ENCODE data around the gene COX4I2. TPM values are rescaled to one million over a fixed set of nuclear protein-coding genes. Genes with fewer than 3 reads are reported as not detected.

COX4I2 gene
- total and polyA plus RNA-seq, 2 donors (not counting 3 experiments of a cell fraction or from before 2014, with no cell fraction given) = not detected

DNA sequence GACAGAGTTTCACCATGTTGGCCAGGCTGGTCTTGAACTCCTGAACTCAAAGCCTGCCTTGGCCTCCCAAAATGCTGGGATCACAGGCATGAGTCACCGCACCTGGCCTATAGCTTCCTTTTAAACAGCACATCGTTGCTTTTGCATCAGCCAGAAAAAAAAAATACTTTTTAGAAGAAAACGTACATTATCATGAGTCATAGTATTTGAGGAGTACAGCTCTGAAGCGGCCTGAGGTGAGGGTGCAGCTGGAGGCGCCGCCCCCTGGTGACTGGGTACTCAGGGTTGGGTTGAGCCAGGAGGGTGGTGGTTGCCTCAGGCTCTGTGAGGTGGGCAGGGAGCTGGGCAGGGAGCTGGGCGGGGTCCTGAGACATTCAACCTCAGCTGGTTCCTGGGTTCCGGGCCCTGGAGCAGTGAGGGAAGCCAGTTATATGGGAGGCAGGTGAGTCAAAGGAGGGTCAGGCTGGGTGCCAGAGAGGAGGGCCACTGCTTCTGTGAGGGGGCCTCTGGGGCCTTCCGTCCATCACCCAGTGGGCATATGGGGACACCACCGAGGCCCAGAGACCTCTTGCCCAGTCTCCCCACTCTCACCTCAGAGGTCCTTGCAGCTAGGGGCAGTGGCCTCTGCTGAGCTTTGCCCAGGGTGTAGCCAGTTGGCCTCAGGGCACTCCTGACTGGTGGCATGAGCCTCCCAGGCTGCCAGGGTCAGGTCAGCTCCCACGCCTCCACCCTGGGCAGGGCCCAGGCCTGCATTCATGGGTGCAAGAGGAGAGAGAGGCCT, 44.3 kb upstream of the COX4I2 start:
- H3K9ac ChIP-seq (replicated peaks; ENCODE audit: extremely low read depth, insufficient read depth, low read length) = no peak overlapping the region
- no peaks in the 10 kb centered on the region for H4K20me1 ChIP-seq (replicated peaks; ENCODE audit: control insufficient read depth, extremely low read depth, insufficient read depth, low read length)
- H3K9me1 ChIP-seq (replicated peaks; ENCODE audit: control insufficient read depth, extremely low read depth, insufficient read depth, low read length) = no peaks in the 10 kb centered on the region
- no peaks in the 10 kb centered on the region for H3K27me3 ChIP-seq (ENCODE audit: control insufficient read depth in 2 of 2, insufficient read depth in 2 of 2, low read length in 2 of 2)
- H3K9me3 ChIP-seq (replicated peaks; ENCODE audit: control insufficient read depth, insufficient read depth, low read length) = no peaks in the 10 kb centered on the region
- H3K36me3 ChIP-seq (ENCODE audit: control insufficient read depth in 2 of 2, extremely low read depth in 1 of 2, insufficient read depth in 2 of 2, low read length in 2 of 2) = no peaks in the 10 kb centered on the region
- no peak overlapping the region for H3K4me3 ChIP-seq (replicated peaks in 1 of 3; ENCODE audit: insufficient read depth in 1 of 3, low read depth in 1 of 3, low read length in 3 of 3)
- ChIA-PET POLR2A (interaction anchor here (1.6 kb wide), 1 partner anchor 11 kb away, joined by 7 read pairs; the partner anchor contains the start of gene ID1), CTCF (interaction anchor here (0.7 to 3.9 kb wide), 5 partner anchors 19 to 31 kb away, joined by 3 to 24 read pairs (median 7); no protein-coding TSS in a partner anchor)
- peak overlapping the region; percentile 8 for H2AFZ ChIP-seq (ENCODE audit: low read depth, low read length)
- no TSS peak for BruUV-seq (replicated peaks)
- FAIRE-seq (no peak), DNase-seq (ENCODE audit: low read depth, low spot score) (peak; percentile 25)
- H3K4me1 ChIP-seq (ENCODE audit: control insufficient read depth, extremely low read depth, insufficient read depth, low read length) = peaks cover 14% of the 10 kb centered on the region
- H3K4me2 ChIP-seq (ENCODE audit: insufficient read depth, low read length) = no peak overlapping the region
- intact Hi-C loops (cut with micrococcal nuclease) = no loop called here
- no peaks in the 10 kb centered on the region for H3K79me2 ChIP-seq (ENCODE audit: control insufficient read depth, insufficient read depth, low read length)
- dilution Hi-C loops (cut with MboI; ENCODE audit: extremely low pct_ligation_motif_present, low sequenced_read_pairs) = no loop called here
- H3K27ac ChIP-seq (ENCODE audit: insufficient read depth, low read depth, low read length) = peak overlapping the region; percentile 7
- TF ChIP-seq FOS (IDR thresholded peaks at IDR 0.05; ENCODE audit: borderline replicate concordance, insufficient read depth, low read length) = peak; percentile 50
- TF ChIP-seq MYC (IDR thresholded peaks at IDR 0.05; ENCODE audit: low read depth, low read length) = no peak
- no peak for TF ChIP-seq POLR2AphosphoS5 (IDR thresholded peaks at IDR 0.05; ENCODE audit: insufficient read depth, low read depth, low read length)
- no peak for TF ChIP-seq POLR2A (IDR thresholded peaks at IDR 0.05; ENCODE audit: low read depth, low read length)

DNA sequence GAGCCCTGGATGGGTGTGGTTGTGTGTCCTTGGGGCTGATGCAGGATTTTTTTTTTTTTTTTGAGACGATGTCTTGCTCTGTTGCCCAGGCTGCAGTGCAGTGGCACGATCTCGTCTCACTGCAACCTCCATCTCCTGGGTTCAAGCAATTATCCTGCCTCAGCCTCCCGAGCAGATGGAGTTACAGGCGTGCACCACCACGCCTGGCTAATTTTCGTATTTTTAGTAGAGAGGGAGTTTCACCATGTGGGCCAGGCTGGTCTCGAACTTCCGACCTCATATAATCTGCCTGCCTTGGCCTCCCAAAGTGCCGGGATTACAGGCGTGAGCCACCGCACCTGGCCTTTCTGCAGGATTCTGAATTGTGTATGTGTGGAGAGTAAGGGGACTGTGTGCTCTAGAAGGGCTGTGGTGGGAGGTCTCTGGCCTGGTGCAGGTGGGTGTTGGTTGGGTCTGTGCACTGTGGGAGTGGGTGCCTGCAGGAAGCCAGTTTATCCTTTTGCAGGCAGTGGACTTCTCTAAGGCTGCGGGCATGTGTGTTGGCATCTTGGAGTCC, 43.6 kb upstream of the COX4I2 start:
- BruUV-seq (replicated peaks) = no TSS peak
- H3K9ac ChIP-seq (replicated peaks; ENCODE audit: extremely low read depth, insufficient read depth, low read length) = no peak overlapping the region
- POLR2A ChIA-PET = interaction anchor here (1.6 kb wide), 1 partner anchor 11 kb away, joined by 7 read pairs; the partner anchor contains the start of gene ID1

More for the DNA sequence above, 43.6 kb upstream of the COX4I2 start:
- Histone ChIP-seq H3K79me2 (ENCODE audit: control insufficient read depth, insufficient read depth, low read length) (no peaks in the 10 kb centered on the region), H4K20me1 (replicated peaks; ENCODE audit: control insufficient read depth, extremely low read depth, insufficient read depth, low read length) (no peaks in the 10 kb centered on the region), H3K9me3 (replicated peaks; ENCODE audit: control insufficient read depth, insufficient read depth, low read length) (no peaks in the 10 kb centered on the region), H3K4me2 (ENCODE audit: insufficient read depth, low read length) (no peak overlapping the region), H3K4me1 (ENCODE audit: control insufficient read depth, extremely low read depth, insufficient read depth, low read length) (peaks cover 14% of the 10 kb centered on the region), H3K27ac (ENCODE audit: insufficient read depth, low read depth, low read length) (peak overlapping the region; percentile 70), H3K4me3 (replicated peaks in 1 of 3; ENCODE audit: insufficient read depth in 1 of 3, low read depth in 1 of 3, low read length in 3 of 3) (no peak overlapping the region), H3K9me1 (replicated peaks; ENCODE audit: control insufficient read depth, extremely low read depth, insufficient read depth, low read length) (no peaks in the 10 kb centered on the region), H3K27me3 (ENCODE audit: control insufficient read depth in 2 of 2, insufficient read depth in 2 of 2, low read length in 2 of 2) (no peaks in the 10 kb centered on the region), H3K36me3 (ENCODE audit: control insufficient read depth in 2 of 2, extremely low read depth in 1 of 2, insufficient read depth in 2 of 2, low read length in 2 of 2) (no peaks in the 10 kb centered on the region), H2AFZ (ENCODE audit: low read depth, low read length) (no peak overlapping the region)
- CTCF ChIA-PET = interaction anchor here (0.7 to 3.9 kb wide), 6 partner anchors 18 to 31 kb away, joined by 3 to 24 read pairs (median 7); no protein-coding TSS in a partner anchor
- DNase-seq (ENCODE audit: low read depth, low spot score) = no peak
- FAIRE-seq = no peak
- dilution Hi-C loops (cut with MboI; ENCODE audit: extremely low pct_ligation_motif_present, low sequenced_read_pairs) = no loop called here
- TF ChIP-seq, protein P1, sequence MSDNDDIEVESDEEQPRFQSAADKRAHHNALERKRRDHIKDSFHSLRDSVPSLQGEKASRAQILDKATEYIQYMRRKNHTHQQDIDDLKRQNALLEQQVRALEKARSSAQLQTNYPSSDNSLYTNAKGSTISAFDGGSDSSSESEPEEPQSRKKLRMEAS (IDR thresholded peaks at IDR 0.05; ENCODE audit: insufficient read depth, insufficient read length) = no peak
- TF ChIP-seq JUN (IDR thresholded peaks at IDR 0.05; ENCODE audit: borderline replicate concordance, insufficient read depth, insufficient read length, low read depth) (no peak), FOS (IDR thresholded peaks at IDR 0.05; ENCODE audit: borderline replicate concordance, insufficient read depth, low read length) (no peak), POLR2AphosphoS5 (IDR thresholded peaks at IDR 0.05; ENCODE audit: insufficient read depth, low read depth, low read length) (no peak), EZH2 (IDR thresholded peaks at IDR 0.05; ENCODE audit: borderline replicate concordance, low read depth, low read length, severe bottlenecking) (no peak), MYC (IDR thresholded peaks at IDR 0.05; ENCODE audit: low read depth, low read length) (no peak), POLR2A (IDR thresholded peaks at IDR 0.05; ENCODE audit: low read depth, low read length) (no peak), GATA2 (IDR thresholded peaks at IDR 0.05; ENCODE audit: insufficient read depth, insufficient read length, low read depth, low read length) (no peak)
- TF ChIP-seq, protein P2, sequence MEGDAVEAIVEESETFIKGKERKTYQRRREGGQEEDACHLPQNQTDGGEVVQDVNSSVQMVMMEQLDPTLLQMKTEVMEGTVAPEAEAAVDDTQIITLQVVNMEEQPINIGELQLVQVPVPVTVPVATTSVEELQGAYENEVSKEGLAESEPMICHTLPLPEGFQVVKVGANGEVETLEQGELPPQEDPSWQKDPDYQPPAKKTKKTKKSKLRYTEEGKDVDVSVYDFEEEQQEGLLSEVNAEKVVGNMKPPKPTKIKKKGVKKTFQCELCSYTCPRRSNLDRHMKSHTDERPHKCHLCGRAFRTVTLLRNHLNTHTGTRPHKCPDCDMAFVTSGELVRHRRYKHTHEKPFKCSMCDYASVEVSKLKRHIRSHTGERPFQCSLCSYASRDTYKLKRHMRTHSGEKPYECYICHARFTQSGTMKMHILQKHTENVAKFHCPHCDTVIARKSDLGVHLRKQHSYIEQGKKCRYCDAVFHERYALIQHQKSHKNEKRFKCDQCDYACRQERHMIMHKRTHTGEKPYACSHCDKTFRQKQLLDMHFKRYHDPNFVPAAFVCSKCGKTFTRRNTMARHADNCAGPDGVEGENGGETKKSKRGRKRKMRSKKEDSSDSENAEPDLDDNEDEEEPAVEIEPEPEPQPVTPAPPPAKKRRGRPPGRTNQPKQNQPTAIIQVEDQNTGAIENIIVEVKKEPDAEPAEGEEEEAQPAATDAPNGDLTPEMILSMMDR (IDR thresholded peaks at IDR 0.05; ENCODE audit: extremely low read depth in 1 of 2, insufficient read depth in 1 of 2, low read depth in 1 of 2, low read length in 2 of 2) = no peak
- intact Hi-C loops (cut with micrococcal nuclease) = no loop called here
